Panc1 (cell line): ENCODE data around the gene SMTNL2. TPM values are rescaled to one million over a fixed set of nuclear protein-coding genes. Genes with fewer than 3 reads are reported as not detected.

Experiments
- ATAC-seq: fragments of 200-7000 bp; cut with Tn5 transposase; 2 replicates; pipeline ENCODE4 v1.9.1; 2020; ENCODE audit warnings: mild to moderate bottlenecking, moderate library complexity
- BruUV-seq: library from RNA; stranded (reverse); fragments of 400-500 nt; replicated peaks from 2 replicates; lab custom pipeline; 2021; lab: Mats Ljungman, UMichigan
- CTCF ChIA-PET: fragments of 300-600 bp; sonication (Branson Sonifier 250); formaldehyde crosslinking; loops from one replicate; lab custom pipeline; 2022; ENCODE audit warnings: antibody characterized with exemption; lab: Charles Lee
- POLR2A ChIA-PET: fragments of 300-600 bp; sonication (Branson Sonifier 250); formaldehyde crosslinking; loops from one replicate; lab custom pipeline; 2022; ENCODE audit warnings: antibody characterized with exemption; lab: Charles Lee
- DNase-seq: peaks from one replicate; pipeline ENCODE4 v3.0.0-alpha.2; 2010; ENCODE audit warnings: low read depth, low spot score
- H3K27ac ChIP-seq: 2 replicates; pipeline ENCODE4 v1.5.1; 2011; ENCODE audit warnings: mild to moderate bottlenecking, low read length, inconsistent platforms
- H3K27me3 ChIP-seq: fragments of 200-500 bp; sonication (Bioruptor generic); 2 replicates; pipeline ENCODE4 v1.6.0; 2014; ENCODE audit warnings: low read length, inconsistent platforms; ENCODE audit not compliant: control insufficient read depth, insufficient read depth
- H3K36me3 ChIP-seq: fragments of 200-500 bp; sonication (Bioruptor generic); 2 replicates; pipeline ENCODE4 v1.5.1; 2014; ENCODE audit warnings: inconsistent platforms, mild to moderate bottlenecking, low read length, moderate library complexity; ENCODE audit not compliant: control insufficient read depth, insufficient read depth
- H3K4me1 ChIP-seq: 2 replicates; pipeline ENCODE4 v1.5.1; 2011; ENCODE audit warnings: inconsistent platforms, mild to moderate bottlenecking, low read length, moderate library complexity; ENCODE audit not compliant: control insufficient read depth, insufficient read depth
- H3K4me3 ChIP-seq, 2 experiments: 2 replicates each; pipeline ENCODE4 v1.5.1; 2011 to 2012; ENCODE audit warnings: low read depth in 2 of 2, low read length in 2 of 2, mild to moderate bottlenecking in 2 of 2, inconsistent platforms in 1 of 2, moderate library complexity in 1 of 2
- H3K9me3 ChIP-seq: fragments of 200-500 bp; sonication (Bioruptor generic); 2 replicates; pipeline ENCODE4 v1.5.1; 2014; ENCODE audit warnings: low read depth, mild to moderate bottlenecking, inconsistent platforms, low read length, moderate library complexity; ENCODE audit not compliant: control insufficient read depth, insufficient read depth
- CTCF ChIP-seq: fragments of 450-650 bp; IDR thresholded peaks from 2 replicates; pipeline ENCODE4 v1.5.1; 2017; ENCODE audit warnings: mild to moderate bottlenecking
- POLR2AphosphoS5 ChIP-seq: IDR thresholded peaks from 2 replicates; pipeline ENCODE4 v1.6.1; 2012; ENCODE audit warnings: mild to moderate bottlenecking, low read depth, low read length, moderate library complexity
- REST ChIP-seq, 2 experiments: IDR thresholded peaks; 2 replicates each; pipeline ENCODE4 v1.6.1; 2011 to 2012; ENCODE audit warnings: low read depth in 2 of 2, control low read depth in 1 of 2, low read length in 1 of 2, mild to moderate bottlenecking in 1 of 2, moderate library complexity in 1 of 2; ENCODE audit not compliant: insufficient read depth in 1 of 2
- SIN3A ChIP-seq: IDR thresholded peaks from 2 replicates; pipeline ENCODE4 v1.6.1; 2012; ENCODE audit warnings: low read depth, mild to moderate bottlenecking, low read length, moderate library complexity, borderline replicate concordance; ENCODE audit not compliant: insufficient read depth
- TCF7L2 ChIP-seq: IDR thresholded peaks from 2 replicates; pipeline ENCODE4 v1.6.1; 2011; ENCODE audit warnings: mild to moderate bottlenecking, low read depth, low read length, inconsistent platforms
- in situ Hi-C: cut with HindIII; loops from 2 replicates; pipeline ENCODE4 v1.10.0; 2016; ENCODE audit warnings: low sequenced_read_pairs, low pct_unique_long_range_greater_than_20kb
- intact Hi-C: fragments of 100-400 bp; cut with micrococcal nuclease; formaldehyde crosslinking; loops from one replicate; pipeline ENCODE4 v1.10.0; 2022; ENCODE audit not compliant: unreplicated experiment
- total RNA-seq: library from RNA; stranded (reverse); gene quantifications from one replicate; pipeline ENCODE4 v1.2.1, GENCODE V29; 2021; ENCODE audit not compliant: unreplicated experiment

Gene SMTNL2
- total RNA-seq, 1 experiment from 2014 or later: not detected

- Histone ChIP-seq H3K4me1 (peaks cover 9% of the 10 kb centered on the region), H3K27ac (no peak overlapping the region), H3K4me3 (no peak overlapping the region), H3K36me3 (peaks cover 2% of the 10 kb centered on the region), H3K27me3 (no peaks in the 10 kb centered on the region), H3K9me3 (no peaks in the 10 kb centered on the region)
- ChIA-PET CTCF (no interaction called here), POLR2A (interaction anchor here (0.8 kb wide), 1 partner anchor 143 kb away, joined by 3 read pairs; no protein-coding TSS in a partner anchor)
- no peak for TF ChIP-seq CTCF
- TF ChIP-seq SIN3A: no peak
- no peak for TF ChIP-seq REST (IDR thresholded peaks at IDR 0.05; ENCODE audit: insufficient read depth in 1 of 2, low read depth in 2 of 2, low read length in 1 of 2)
- TF ChIP-seq TCF7L2: no peak
- no peak for TF ChIP-seq POLR2AphosphoS5
- intact Hi-C loops: no loop called here
- no TSS peak for BruUV-seq
- no peak for DNase-seq
- no peak for ATAC-seq
- in situ Hi-C loops: no loop called here
These were observed 33.7 kb upstream of the SMTNL2 start for GRCh38 chr17:4550534-4551039.

GRCh38 chr17:4551141-4551540 is 33.2 kb upstream of the SMTNL2 start:
- intact Hi-C loops (no loop called here), in situ Hi-C loops (no loop called here)
- Histone ChIP-seq H3K27me3 (no peaks in the 10 kb centered on the region), H3K9me3 (no peaks in the 10 kb centered on the region), H3K36me3 (peaks cover 2% of the 10 kb centered on the region), H3K4me1 (peaks cover 14% of the 10 kb centered on the region), H3K27ac (no peak overlapping the region), H3K4me3 (no peak overlapping the region)
- ATAC-seq: no peak
- no peak for DNase-seq
- no peak for TF ChIP-seq SIN3A
- TF ChIP-seq TCF7L2: no peak
- TF ChIP-seq REST (IDR thresholded peaks at IDR 0.05; ENCODE audit: insufficient read depth in 1 of 2, low read depth in 2 of 2, low read length in 1 of 2): no peak
- no peak for TF ChIP-seq CTCF
- TF ChIP-seq POLR2AphosphoS5: no peak
- ChIA-PET CTCF (no interaction called here), POLR2A (interaction anchor here (0.8 kb wide), 1 partner anchor 143 kb away, joined by 3 read pairs; no protein-coding TSS in a partner anchor)
- no TSS peak for BruUV-seq
